Heart left ventricle (tissue), 16 donors: ENCODE measurements around the gene NR2F2. TPM values are rescaled to one million over a fixed set of nuclear protein-coding genes. Genes with fewer than 3 reads are reported as not detected.

Experiments
- ATAC-seq, 4 donors: fragments of 200-7000 bp; cut with Tn5 transposase; one replicate each; pipeline ENCODE4 v1.9.1; 2020 to 2022; ENCODE audit warnings: moderate library complexity in 4 of 4, mild to moderate bottlenecking in 3 of 4, moderate number of reproducible peaks in 1 of 4
- DNase-seq, 5 donors: peaks; one replicate each; pipeline ENCODE4 v3.0.0-alpha.2; 2020
- H3K27ac ChIP-seq, 12 donors: fragments of 200-600 bp; sonication (generic) in 4 of 12; one replicate each; pipeline versions ENCODE4 v1.5.0 to v1.8.0; 2016 to 2022; ENCODE audit warnings: mild to moderate bottlenecking in 2 of 12
- H3K27me3 ChIP-seq, 9 donors: fragments of 200-600 bp; sonication (generic) in 2 of 9; one replicate each; pipeline versions ENCODE4 v1.5.1 to v1.8.0; 2016 to 2022; ENCODE audit warnings: mild to moderate bottlenecking in 3 of 9
- H3K36me3 ChIP-seq, 9 donors: fragments of 200-600 bp; sonication (generic) in 2 of 9; one replicate each; pipeline versions ENCODE4 v1.5.0 to v1.8.0; 2018 to 2022; ENCODE audit warnings: mild to moderate bottlenecking in 2 of 9
- H3K4me1 ChIP-seq, 12 donors: fragments of 200-600 bp; sonication (generic) in 4 of 12; one replicate each; pipeline versions ENCODE4 v1.5.0 to v1.8.0; 2016 to 2022; ENCODE audit warnings: mild to moderate bottlenecking in 3 of 12
- H3K4me3 ChIP-seq, 12 donors: fragments of 200-600 bp; sonication (generic) in 4 of 12; one replicate each; pipeline versions ENCODE4 v1.5.0 to v1.8.0; 2017 to 2022; ENCODE audit warnings: mild to moderate bottlenecking in 9 of 12, moderate library complexity in 4 of 12
- H3K9me3 ChIP-seq, 12 donors: fragments of 200-600 bp; sonication (generic) in 4 of 12; one replicate each; pipeline versions ENCODE4 v1.5.0 to v1.8.0; 2016 to 2022; ENCODE audit warnings: mild to moderate bottlenecking in 1 of 12
- CTCF ChIP-seq, 12 donors: fragments of 200-600 bp; sonication (generic) in 4 of 12; IDR thresholded peaks; one replicate each; pipeline versions ENCODE4 v1.5.0 to v1.8.0; 2018 to 2022; ENCODE audit warnings: antibody characterized with exemption in 12 of 12, mild to moderate bottlenecking in 5 of 12
- POLR2A ChIP-seq, 2 donors: fragments of 450-650 bp; IDR thresholded peaks; one replicate each; pipeline ENCODE4 v1.6.1; 2017; ENCODE audit warnings: antibody characterized with exemption in 2 of 2, mild to moderate bottlenecking in 2 of 2, moderate library complexity in 2 of 2
- WGBS, 4 donors: extraction: QIAGEN DNeasy Blood & Tissue Kit in 2 of 4; methylation state at CpG; one replicate each; pipeline versions ENCODE4 v1.1.5 to v1.1.7; 2013 to 2018; 5-methylcytosine and 5-hydroxymethylcytosine counted together
- intact Hi-C, 10 donors: fragments of 100-400 bp; cut with DNase I; formaldehyde crosslinking; loops; one replicate each; pipeline versions ENCODE4 v1.11.1 to v1.14.2; 2022
- polyA plus RNA-seq, 2 donors: library from polyadenylated mRNA; stranded (reverse); fragments of 200-250 nt; gene quantifications; one replicate each; pipeline ENCODE4 v1.2.3, GENCODE V29; 2013
- total RNA-seq, 9 donors: library from RNA; depleted of rRNA in 2 of 9; stranded (reverse); fragments of >200 nt in 2 of 9; fragmentation: NEBNext Ultra II Directional in 3 of 9; extraction: Animal tissue kit (Norgen Biotek cat#: 25700) in 3 of 9; gene quantifications; one replicate each; pipeline versions ENCODE4 v1.1.0 to v1.2.4, GENCODE V29; 2016 to 2023
- donor health status: ischemic (EF 13 %, LVEDD 7.1; RV severe dilation, severe dysfunction).
- donor health status: healthy with polysubstance abuse.
- donor health status: DM: no; HTN: yes; CAD: no.
- donor health status: DM: no; HTN: no; CAD: no.
- donor health status: ischemic (EF 25% LVEDD 6.9; RV normal size, moderate dysfunction).
- donor health status: ischemic (EF 25% LVEDD 5.7; RV mildly dilated, moderate dysfunction).
- donor health status: healthy.
- donor health status: DM: yes; HTN: yes; CAD: no.
- donor health status: ischemic (EF 35%, LVEDD 5.7; RV mildly dilated, moderate dysfunction).
- donor health status: nonischemic (EF 11% LVEDD 7.7; RV severe dilation, severe dysfunction).
- donor health status: DM: yes; HTN: yes; CAD: no.
- donor health status: PGD.
- donor health status: ischemic (EF 29% LVEDD 5.4; RV normal size, mild dysfunction).
- donor health status: nonischemic (EF 23%, LVEDD 6.1; RV moderate dilation, normal function).

Gene NR2F2
- total and polyA plus RNA-seq, 11 donors = 11.8 to 22.4 (median 16.1) TPM

GRCh38 chr15:96349034-96349856, 18.7 kb downstream of the NR2F2 start:
- peaks cover 0 to 92% (median 43%) of the 10 kb centered on the region in 9 donors for H3K27me3 ChIP-seq
- H3K9me3 ChIP-seq = no peaks in the 10 kb centered on the region
- peak overlapping the region in 9 of 12 donors; percentile 6 to 94 (median 56) for H3K27ac ChIP-seq
- H3K36me3 ChIP-seq = no peaks in the 10 kb centered on the region
- H3K4me1 ChIP-seq = peaks cover 0 to 79% (median 26%) of the 10 kb centered on the region in 12 donors
- intact Hi-C loops = loop anchor here in 9 of 10 donors (5.0 to 10.0 kb wide), 7 partner anchors 744 to 1682 kb away; no protein-coding TSS in a partner anchor
- DNase-seq (no peak), ATAC-seq (no peak)
- H3K4me3 ChIP-seq = peak overlapping the region in 1 of 12 donors; percentile 9
- 42 to 50% (median 46%) methylated on average over 4 of the region's 4 CpGs for whole genome bisulfite sequencing, 4 donors
- TF ChIP-seq POLR2A (IDR thresholded peaks at IDR 0.05) (no peak), CTCF (IDR thresholded peaks at IDR 0.05) (no peak)

- DNase-seq (no peak), ATAC-seq (no peak)
- Histone ChIP-seq H3K27me3 (peaks cover 0 to 92% (median 40%) of the 10 kb centered on the region in 9 donors), H3K4me1 (peaks cover 0 to 80% (median 30%) of the 10 kb centered on the region in 12 donors), H3K27ac (peak overlapping the region in 9 of 12 donors; percentile 7 to 94 (median 28)), H3K36me3 (no peaks in the 10 kb centered on the region), H3K9me3 (no peaks in the 10 kb centered on the region), H3K4me3 (no peak overlapping the region)
- intact Hi-C loops = loop anchor here (5.0 to 10.0 kb wide), 14 partner anchors 235 to 1683 kb away; no protein-coding TSS in a partner anchor
- WGBS, 4 donors = 24 to 27% (median 25%) methylated on average over 7 of the region's 7 CpGs
- TF ChIP-seq CTCF (IDR thresholded peaks at IDR 0.05) (no peak), POLR2A (IDR thresholded peaks at IDR 0.05) (no peak)
Observed at GRCh38 chr15:96349857-96350720, 19.6 kb downstream of the NR2F2 start.

- Histone ChIP-seq H3K4me3 (peak overlapping the region in 7 of 12 donors; percentile 12 to 35 (median 25)), H3K27me3 (peaks cover 2 to 92% (median 42%) of the 10 kb centered on the region in 9 donors), H3K36me3 (no peaks in the 10 kb centered on the region), H3K27ac (peak overlapping the region in 11 of 12 donors; percentile 3 to 94 (median 60)), H3K9me3 (no peaks in the 10 kb centered on the region), H3K4me1 (peaks cover 0 to 73% (median 27%) of the 10 kb centered on the region in 12 donors)
- TF ChIP-seq POLR2A (IDR thresholded peaks at IDR 0.05) = no peak
- TF ChIP-seq CTCF (IDR thresholded peaks at IDR 0.05) = no peak
- no peak for DNase-seq
- no peak for ATAC-seq
- WGBS, 4 donors = 44 to 63% (median 54%) methylated on average over 19 of the region's 19 CpGs
- intact Hi-C loops = loop anchor here in 7 of 10 donors (10.0 kb wide), 8 partner anchors 234 to 1506 kb away; no protein-coding TSS in a partner anchor
Observed at GRCh38 chr15:96350934-96351724, 20.6 kb downstream of the NR2F2 start.
